ENCODE data around the gene KIF3A. TPM values are rescaled to one million over a fixed set of nuclear protein-coding genes. Genes with fewer than 3 reads are reported as not detected.

KIF3A gene
- total RNA-seq, 1 donor from 2014 or later: 11.9 TPM

- Histone ChIP-seq H3K4me1 (no peaks in the 10 kb centered on the region), H3K36me3 (no peaks in the 10 kb centered on the region), H3K27me3 (ENCODE audit: low read depth) (peaks cover 34% of the 10 kb centered on the region), H3K9me3 (replicated peaks) (no peaks in the 10 kb centered on the region), H3K27ac (replicated peaks) (no peak overlapping the region), H3K4me3 (no peak overlapping the region)
- DNase-seq: no peak
- intact Hi-C loops (cut with micrococcal nuclease): no loop called here
- no peak for TF ChIP-seq CTCF (IDR thresholded peaks at IDR 0.05; ENCODE audit: borderline replicate concordance)
Observed at GRCh38 chr5:132666310-132667123, 70.8 kb downstream of the KIF3A start.

GRCh38 chr5:132665574-132666080 lies 71.7 kb downstream of the KIF3A start:
- no peak for TF ChIP-seq CTCF (IDR thresholded peaks at IDR 0.05; ENCODE audit: borderline replicate concordance)
- intact Hi-C loops (cut with micrococcal nuclease): no loop called here
- no peak for DNase-seq
- Histone ChIP-seq H3K36me3 (no peaks in the 10 kb centered on the region), H3K27ac (replicated peaks) (no peak overlapping the region), H3K4me1 (no peaks in the 10 kb centered on the region), H3K27me3 (ENCODE audit: low read depth) (peaks cover 29% of the 10 kb centered on the region), H3K4me3 (no peak overlapping the region), H3K9me3 (replicated peaks) (no peaks in the 10 kb centered on the region)

- TF ChIP-seq CTCF (IDR thresholded peaks at IDR 0.05; ENCODE audit: borderline replicate concordance): no peak
- no peak overlapping the region for H3K4me3 ChIP-seq
- peaks cover 29% of the 10 kb centered on the region for H3K27me3 ChIP-seq (ENCODE audit: low read depth)
- no peak for DNase-seq
- H3K27ac ChIP-seq (replicated peaks): no peak overlapping the region
- no peaks in the 10 kb centered on the region for H3K36me3 ChIP-seq
- H3K4me1 ChIP-seq: no peaks in the 10 kb centered on the region
- no peaks in the 10 kb centered on the region for H3K9me3 ChIP-seq (replicated peaks)
- intact Hi-C loops (cut with micrococcal nuclease): no loop called here
Observed at GRCh38 chr5:132664696-132665209, 72.6 kb downstream of the KIF3A start.

- H3K27me3 ChIP-seq (ENCODE audit: low read depth): peaks cover 29% of the 10 kb centered on the region
- H3K4me1 ChIP-seq: no peaks in the 10 kb centered on the region
- no peaks in the 10 kb centered on the region for H3K36me3 ChIP-seq
- no peaks in the 10 kb centered on the region for H3K9me3 ChIP-seq (replicated peaks)
- H3K4me3 ChIP-seq: no peak overlapping the region
- intact Hi-C loops (cut with micrococcal nuclease): no loop called here
- no peak for TF ChIP-seq CTCF (IDR thresholded peaks at IDR 0.05; ENCODE audit: borderline replicate concordance)
- no peak for DNase-seq
- no peak overlapping the region for H3K27ac ChIP-seq (replicated peaks)
Observed at GRCh38 chr5:132663771-132664695, 73.3 kb downstream of the KIF3A start.

All from left ventricle myocardium inferior (tissue), 1 donor.